Neuronal stem cell (in vitro differentiated cells): Measurements from ENCODE around the gene LCN9.

Source experiments
- DNase-seq: peaks from one replicate; pipeline ENCODE4 v3.0.0-alpha.2; 2013; ENCODE audit warnings: low spot score
- H2AFZ ChIP-seq: one replicate; pipeline ENCODE4 v1.6.1; 2013; ENCODE audit warnings: mild to moderate bottlenecking, low read length, inconsistent platforms
- H2AK5ac ChIP-seq: 2 replicates; pipeline ENCODE4 v1.6.1; 2013; ENCODE audit warnings: low read depth, mild to moderate bottlenecking, inconsistent platforms, low read length, moderate library complexity, mixed read lengths
- H2BK120ac ChIP-seq: 2 replicates; pipeline ENCODE4 v1.6.1; 2013; ENCODE audit warnings: low read depth, mild to moderate bottlenecking, inconsistent platforms, low read length, moderate library complexity, mixed read lengths
- H2BK12ac ChIP-seq: one replicate; pipeline ENCODE4 v1.6.1; 2013; ENCODE audit warnings: low read length, inconsistent platforms
- H2BK15ac ChIP-seq: 2 replicates; pipeline ENCODE4 v1.6.1; 2013; ENCODE audit warnings: mild to moderate bottlenecking, low read length, inconsistent platforms, mixed read lengths
- H2BK5ac ChIP-seq: one replicate; pipeline ENCODE4 v1.6.1; 2013; ENCODE audit warnings: inconsistent platforms, mild to moderate bottlenecking, low read length, moderate library complexity
- H3K14ac ChIP-seq: one replicate; pipeline ENCODE4 v1.6.1; 2013; ENCODE audit warnings: low read length, inconsistent platforms
- H3K18ac ChIP-seq: 2 replicates; pipeline ENCODE4 v1.6.1; 2013; ENCODE audit warnings: low read length, inconsistent platforms
- H3K23ac ChIP-seq: 2 replicates; pipeline ENCODE4 v1.6.1; 2013; ENCODE audit warnings: low read depth, mild to moderate bottlenecking, mixed read lengths, low read length, inconsistent platforms; ENCODE audit not compliant: poor library complexity
- H3K27ac ChIP-seq: replicated peaks from 3 replicates; pipeline ENCODE4 v1.5.1; 2013; ENCODE audit warnings: low read length, inconsistent platforms
- H3K27me3 ChIP-seq, 3 experiments: 2 replicates each; pipeline ENCODE4 v1.6.1; 2013; ENCODE audit warnings: low read length in 3 of 3, mild to moderate bottlenecking in 2 of 3, inconsistent platforms in 1 of 3, low read depth in 1 of 3, mixed read lengths in 1 of 3, moderate library complexity in 1 of 3; ENCODE audit not compliant: control insufficient read depth in 3 of 3, insufficient read depth in 3 of 3
- H3K36me3 ChIP-seq, 2 donors: replicated peaks in 1 of 2; 2 replicates each; pipeline ENCODE4 v1.6.1; 2013; ENCODE audit warnings: low read length in 2 of 2; ENCODE audit not compliant: control insufficient read depth in 2 of 2, insufficient read depth in 2 of 2
- H3K4ac ChIP-seq: 2 replicates; pipeline ENCODE4 v1.6.1; 2013; ENCODE audit warnings: inconsistent platforms, mild to moderate bottlenecking, low read length, moderate library complexity
- H3K4me1 ChIP-seq, 2 donors: 1 replicate in 1 of 2; 2 replicates in 1 of 2; pipeline ENCODE4 v1.6.1; 2013; ENCODE audit warnings: low read length in 2 of 2, low read depth in 1 of 2; ENCODE audit not compliant: control insufficient read depth in 2 of 2, insufficient read depth in 1 of 2
- H3K4me2 ChIP-seq: one replicate; pipeline ENCODE4 v1.6.1; 2013; ENCODE audit warnings: mild to moderate bottlenecking, low read length, inconsistent platforms; ENCODE audit not compliant: insufficient read depth, poor library complexity, severe bottlenecking
- H3K4me3 ChIP-seq, 2 donors: 2 replicates each; pipeline ENCODE4 v1.5.1; 2013; ENCODE audit warnings: low read length in 2 of 2, mild to moderate bottlenecking in 2 of 2, inconsistent platforms in 1 of 2, moderate library complexity in 1 of 2
- H3K79me1 ChIP-seq: one replicate; pipeline ENCODE4 v1.6.1; 2013; ENCODE audit warnings: low read depth, mild to moderate bottlenecking, inconsistent platforms, low read length, moderate library complexity
- H3K9ac ChIP-seq: one replicate; pipeline ENCODE4 v1.6.1; 2013; ENCODE audit warnings: mild to moderate bottlenecking, low read depth, low read length, inconsistent platforms; ENCODE audit not compliant: poor library complexity
- H3K9me3 ChIP-seq, 2 donors: replicated peaks in 1 of 2; 2 replicates each; pipeline versions ENCODE3 to v1.6.1; 2013; ENCODE audit warnings: low read length in 2 of 2, mild to moderate bottlenecking in 2 of 2, inconsistent platforms in 1 of 2, low read depth in 1 of 2, mixed read lengths in 1 of 2, moderate library complexity in 1 of 2; ENCODE audit not compliant: control insufficient read depth in 2 of 2, insufficient read depth in 1 of 2
- H4K8ac ChIP-seq: one replicate; pipeline ENCODE4 v1.6.1; 2013; ENCODE audit warnings: low read depth, mild to moderate bottlenecking, inconsistent platforms, low read length, moderate library complexity
- H4K91ac ChIP-seq: one replicate; pipeline ENCODE4 v1.6.1; 2013; ENCODE audit warnings: low read length, low read depth, mild to moderate bottlenecking, inconsistent platforms; ENCODE audit not compliant: poor library complexity
- WGBS, 2 donors: extraction: QIAGEN DNeasy Blood & Tissue Kit; methylation state at CpG; one replicate each; pipeline ENCODE4 v1.1.7; 2013; ENCODE audit warnings: missing lambda C conversion rate in 2 of 2, mixed read lengths in 1 of 2; ENCODE audit not compliant: insufficient read length in 2 of 2, insufficient replicate concordance in 1 of 2; ENCODE audit errors: extremely low coverage in 2 of 2; 5-methylcytosine and 5-hydroxymethylcytosine counted together

Gene LCN9

DNA sequence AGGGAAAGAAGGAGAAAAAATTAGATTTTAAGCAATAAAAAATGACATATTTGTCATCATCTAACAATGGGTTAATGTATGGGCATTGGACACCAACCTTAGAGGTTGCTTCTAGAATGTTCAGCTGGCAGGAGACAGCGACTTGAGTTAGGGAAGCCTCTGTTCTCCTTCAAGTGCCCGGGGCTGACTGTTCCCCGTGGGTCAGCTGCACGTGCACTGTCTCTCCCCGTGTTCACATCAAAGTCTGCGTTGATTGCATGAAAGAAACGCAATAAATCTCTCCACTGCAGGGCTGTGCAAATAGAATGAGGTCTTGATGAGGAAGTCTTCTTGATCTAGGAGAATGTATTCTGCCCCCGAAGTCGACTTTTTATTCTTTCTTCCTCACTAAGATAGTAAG is 23.9 kb upstream of the LCN9 start, which contains the start of gene GLT6D1:
Gene GLT6D1 (minus strand): TSS at position 345 of the 400 bp plus-strand sequence. CDS start 353 bp downstream, outside the sequence.
- no peak for DNase-seq
- Histone ChIP-seq H4K91ac (no peak within 1 kb of the TSS), H2BK5ac (no peak within 1 kb of the TSS), H2AFZ (no peak within 1 kb of the TSS), H3K4me3 (no peak within 1 kb of the TSS), H3K18ac (no peak within 1 kb of the TSS), H4K8ac (no peak within 1 kb of the TSS), H3K9me3 (peaks cover under 1 to 9% of the 10 kb centered on the region in 2 donors), H2AK5ac (no peak within 1 kb of the TSS), H3K4ac (no peak within 1 kb of the TSS), H3K4me2 (no peak within 1 kb of the TSS), H3K27me3 (no peaks in the 10 kb centered on the region), H3K36me3 (no peaks in the 10 kb centered on the region), H2BK120ac (no peak within 1 kb of the TSS), H3K9ac (no peak within 1 kb of the TSS), H2BK15ac (no peak within 1 kb of the TSS), H2BK12ac (no peak within 1 kb of the TSS), H3K27ac (no peak within 1 kb of the TSS), H3K4me1 (no peaks in the 10 kb centered on the region), H3K14ac (no peak within 1 kb of the TSS), H3K23ac (no peak within 1 kb of the TSS), H3K79me1 (no peaks in the 10 kb centered on the region)
- no CpG with 5 or more reads among the region's 9 CpGs for WGBS, 2 donors

DNA sequence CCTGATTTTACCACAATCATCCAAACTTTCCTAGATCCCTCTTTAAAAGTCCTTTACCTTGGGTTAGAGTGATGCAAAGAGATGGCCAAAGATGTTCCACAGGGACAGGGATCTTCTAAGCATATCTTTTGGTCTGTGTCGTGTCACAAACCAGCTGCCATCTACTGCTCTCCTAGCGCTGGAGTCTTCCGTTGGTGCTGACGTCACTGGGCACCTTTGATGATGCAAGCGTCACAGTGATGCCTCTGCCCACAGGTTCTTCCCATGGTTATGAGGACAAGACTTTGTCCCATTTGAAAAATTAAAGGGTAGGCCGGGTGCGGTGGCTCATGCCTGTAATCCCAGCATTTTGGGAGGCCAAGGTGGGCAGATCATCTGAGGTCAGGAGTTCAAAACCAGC is 22.1 kb upstream of the LCN9 start:
- Histone ChIP-seq H3K18ac (no peak overlapping the region), H2BK120ac (no peak overlapping the region), H3K4me2 (no peak overlapping the region), H4K91ac (no peak overlapping the region), H3K4ac (no peak overlapping the region), H3K36me3 (no peaks in the 10 kb centered on the region), H3K14ac (no peak overlapping the region), H3K27ac (no peak overlapping the region), H3K4me1 (no peaks in the 10 kb centered on the region), H3K9ac (no peak overlapping the region), H3K79me1 (no peaks in the 10 kb centered on the region), H3K27me3 (no peaks in the 10 kb centered on the region), H3K9me3 (peaks cover 12 to 15% of the 10 kb centered on the region in 2 donors), H3K4me3 (no peak overlapping the region), H3K23ac (no peak overlapping the region), H2AFZ (no peak overlapping the region), H2AK5ac (no peak overlapping the region), H2BK5ac (no peak overlapping the region), H2BK12ac (no peak overlapping the region), H4K8ac (no peak overlapping the region), H2BK15ac (no peak overlapping the region)
- WGBS, 2 donors = no CpG with 5 or more reads among the region's 7 CpGs
- no peak for DNase-seq

DNA sequence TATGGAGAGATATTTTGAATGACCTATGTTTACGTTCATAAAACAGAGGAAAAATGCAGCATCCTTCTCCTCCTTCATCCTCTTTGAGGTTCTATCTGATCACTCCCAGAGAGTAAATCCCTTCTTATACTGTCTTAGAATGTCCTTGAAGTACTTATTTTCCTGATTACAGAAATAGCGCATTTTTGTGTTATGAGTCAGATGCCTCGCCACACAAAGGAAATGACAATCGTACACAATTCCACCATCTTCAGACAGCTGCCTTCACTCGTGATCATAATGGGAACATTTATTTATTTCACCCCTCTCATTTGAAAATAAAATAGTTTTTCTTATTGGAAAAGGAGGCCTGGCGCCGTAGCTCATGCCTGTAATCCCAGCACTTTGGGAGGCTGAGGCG is 21.4 kb upstream of the LCN9 start:
- H2BK5ac ChIP-seq = no peak overlapping the region
- no peak overlapping the region for H3K23ac ChIP-seq
- H4K91ac ChIP-seq = no peak overlapping the region
- no CpG with 5 or more reads among the region's 8 CpGs for WGBS, 2 donors
- H3K18ac ChIP-seq = no peak overlapping the region
- H3K9ac ChIP-seq = no peak overlapping the region
- H3K4me1 ChIP-seq = no peaks in the 10 kb centered on the region
- H2BK15ac ChIP-seq = no peak overlapping the region
- H3K9me3 ChIP-seq = peaks cover 12 to 14% of the 10 kb centered on the region in 2 donors
- no peak overlapping the region for H3K4me2 ChIP-seq
- H2AFZ ChIP-seq = no peak overlapping the region
- no peaks in the 10 kb centered on the region for H3K79me1 ChIP-seq
- H3K4ac ChIP-seq = no peak overlapping the region
- DNase-seq = no peak
- H3K14ac ChIP-seq = no peak overlapping the region
- H2BK12ac ChIP-seq = no peak overlapping the region
- no peak overlapping the region for H2AK5ac ChIP-seq
- H3K27me3 ChIP-seq = no peaks in the 10 kb centered on the region
- no peak overlapping the region for H3K27ac ChIP-seq
- no peak overlapping the region for H2BK120ac ChIP-seq
- no peak overlapping the region for H4K8ac ChIP-seq
- no peak overlapping the region for H3K4me3 ChIP-seq
- no peaks in the 10 kb centered on the region for H3K36me3 ChIP-seq

DNA sequence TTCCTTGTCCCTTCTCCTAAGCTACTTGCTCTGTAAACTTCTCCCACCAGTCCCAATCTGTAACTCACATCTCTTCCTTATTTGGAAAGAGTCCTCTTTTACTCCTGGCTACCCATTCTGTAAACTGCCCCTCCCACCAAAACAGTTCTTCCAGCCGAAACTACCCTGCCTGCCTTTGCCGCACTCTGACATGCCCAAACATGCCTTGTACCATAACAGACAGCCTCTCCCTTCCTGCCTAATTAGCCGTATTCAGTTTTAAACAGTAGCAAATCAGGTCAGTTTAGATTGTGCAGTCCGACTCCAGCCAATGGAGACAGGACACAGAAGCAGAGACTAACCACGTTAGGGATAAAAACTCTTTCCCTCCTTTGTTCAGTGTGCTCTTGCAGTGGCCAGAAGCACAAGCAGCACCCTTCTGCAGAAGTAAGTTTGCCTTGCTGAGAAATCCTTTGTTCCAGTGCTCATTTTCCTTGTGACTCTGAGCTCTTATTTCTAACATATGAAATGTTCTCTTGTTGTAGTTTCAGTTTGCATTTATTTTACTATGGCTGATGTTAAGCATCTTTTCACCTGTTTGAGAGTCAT is 18.4 kb upstream of the LCN9 start:
- Histone ChIP-seq H3K4me1 (no peaks in the 10 kb centered on the region), H2BK15ac (no peak overlapping the region), H3K4ac (no peak overlapping the region), H3K36me3 (no peaks in the 10 kb centered on the region), H3K18ac (no peak overlapping the region), H3K14ac (no peak overlapping the region), H3K27ac (no peak overlapping the region), H2AK5ac (no peak overlapping the region), H2BK5ac (no peak overlapping the region), H3K27me3 (no peaks in the 10 kb centered on the region), H3K23ac (no peak overlapping the region), H4K8ac (no peak overlapping the region), H3K79me1 (no peaks in the 10 kb centered on the region), H3K4me2 (no peak overlapping the region), H3K9ac (no peak overlapping the region), H2BK12ac (no peak overlapping the region), H2AFZ (no peak overlapping the region), H2BK120ac (no peak overlapping the region), H3K4me3 (no peak overlapping the region), H4K91ac (no peak overlapping the region), H3K9me3 (peaks cover 26% of the 10 kb centered on the region in 2 donors)
- DNase-seq = no peak
- WGBS, 2 donors = no CpG with 5 or more reads among the region's 5 CpGs
